T-helper 9 cell (primary cell): Measurements from ENCODE around the gene SCMH1.
"Not testable (repeated sequence)": the region's sequence is repeated elsewhere in the genome, so short reads cannot be mapped to it uniquely, and the experiment has no call there.

ENCODE experiments used
- DNase-seq: peaks from one replicate; pipeline ENCODE4 v3.0.0-alpha.2; 2020

Gene SCMH1

GRCh38 chr1:41246568-41246967, 4.5 kb upstream of the SCMH1 start:
- no peak for DNase-seq

GRCh38 chr1:41245659-41246058, 3.6 kb upstream of the SCMH1 start:
- DNase-seq: no peak

- DNase-seq: no peak
Measured at GRCh38 chr1:41243079-41243385, 926 bp upstream of the SCMH1 start.

- DNase-seq: peak; percentile 2
Measured at GRCh38 chr1:41242342-41243078, 404 bp upstream of the SCMH1 start.

GRCh38 chr1:41241354-41241748, 755 bp downstream of the SCMH1 start:
- DNase-seq: peak; percentile 6

- DNase-seq: no peak
Measured at GRCh38 chr1:41240781-41241353, 1.2 kb downstream of the SCMH1 start.

GRCh38 chr1:41239988-41240610, 2.0 kb downstream of the SCMH1 start:
- DNase-seq: no peak

- no peak for DNase-seq
Measured at GRCh38 chr1:41238311-41238988, 3.7 kb downstream of the SCMH1 start.

- DNase-seq: no peak
Measured at GRCh38 chr1:41236781-41237180, 5.3 kb downstream of the SCMH1 start.

GRCh38 chr1:41235893-41236292, 6.2 kb downstream of the SCMH1 start:
- DNase-seq: no peak

- DNase-seq: no peak
Measured at GRCh38 chr1:41233708-41234107, 8.4 kb downstream of the SCMH1 start.

- no peak for DNase-seq
Measured at GRCh38 chr1:41232305-41232704, 9.8 kb downstream of the SCMH1 start.

GRCh38 chr1:41230656-41231055, 11.4 kb downstream of the SCMH1 start:
- no peak for DNase-seq

GRCh38 chr1:41229219-41229618, 12.9 kb downstream of the SCMH1 start:
- not testable (repeated sequence) for DNase-seq

- no peak for DNase-seq
Measured at GRCh38 chr1:41226815-41227434, 15.2 kb downstream of the SCMH1 start.

GRCh38 chr1:41225495-41225894, 16.6 kb downstream of the SCMH1 start:
- no peak for DNase-seq

GRCh38 chr1:41222496-41222895, 19.6 kb downstream of the SCMH1 start:
- DNase-seq: no peak

GRCh38 chr1:41221995-41222394, 20.1 kb downstream of the SCMH1 start:
- DNase-seq: no peak

GRCh38 chr1:41218152-41218551, 24.0 kb downstream of the SCMH1 start:
- DNase-seq: no peak

GRCh38 chr1:41217441-41217840, 24.7 kb downstream of the SCMH1 start:
- DNase-seq: no peak

GRCh38 chr1:41215623-41216022, 26.5 kb downstream of the SCMH1 start:
- DNase-seq: no peak

GRCh38 chr1:41213341-41213740, 28.8 kb downstream of the SCMH1 start:
- no peak for DNase-seq

- DNase-seq: not testable (repeated sequence)
Measured at GRCh38 chr1:41211608-41212007, 30.5 kb downstream of the SCMH1 start.
